Activated B cell treated with CpG ODN at 0.5 μM for 24 hours (primary cell): Measurements from ENCODE around the gene CDKAL1. TPM values are rescaled to one million over a fixed set of nuclear protein-coding genes. Genes with fewer than 3 reads are reported as not detected.
"Not testable (repeated sequence)": the region's sequence is repeated elsewhere in the genome, so short reads cannot be mapped to it uniquely, and the experiment has no call there.

Experiments
- ATAC-seq: fragments of 200-7000 bp; cut with Tn5 transposase; one replicate; pipeline ENCODE4 v1.10.0; 2021; ENCODE audit warnings: low read depth, mild to moderate bottlenecking, moderate library complexity
- CTCF ChIA-PET: fragments of 350-600 bp; sonication (Branson Sonifier 250); formaldehyde crosslinking; loops from one replicate; lab custom pipeline; 2021; ENCODE audit warnings: antibody characterized with exemption; lab: Charles Lee
- POLR2A ChIA-PET: fragments of 350-600 bp; sonication (Branson Sonifier 250); formaldehyde crosslinking; loops from one replicate; lab custom pipeline; 2021; ENCODE audit warnings: antibody characterized with exemption; lab: Charles Lee
- DNase-seq: peaks from one replicate; pipeline ENCODE4 v3.0.0; 2022
- H3K27ac Mint-ChIP-seq: one replicate; pipeline ENCODE4 v1.8.0; 2020; ENCODE audit warnings: mixed read lengths
- H3K27me3 Mint-ChIP-seq: one replicate; pipeline ENCODE4 v1.8.0; 2021; ENCODE audit warnings: mixed read lengths
- H3K36me3 Mint-ChIP-seq: one replicate; pipeline ENCODE4 v1.8.0; 2021; ENCODE audit warnings: low read depth, mixed read lengths
- H3K4me1 Mint-ChIP-seq: one replicate; pipeline ENCODE4 v1.8.0; 2021; ENCODE audit warnings: mixed read lengths
- H3K4me3 Mint-ChIP-seq: one replicate; pipeline ENCODE4 v1.8.0; 2020; ENCODE audit warnings: mild to moderate bottlenecking, mixed read lengths
- H3K9me3 Mint-ChIP-seq: one replicate; pipeline ENCODE4 v1.8.0; 2020; ENCODE audit warnings: mixed read lengths
- CTCF ChIP-seq: fragments of 200-600 bp; IDR thresholded peaks from one replicate; pipeline ENCODE4 v1.8.0; 2022; ENCODE audit warnings: antibody characterized with exemption, mild to moderate bottlenecking
- intact Hi-C: fragments of 100-400 bp; cut with micrococcal nuclease; formaldehyde crosslinking; loops from one replicate; pipeline ENCODE4 v1.15.1; 2024
- total RNA-seq: library from RNA; stranded (reverse); gene quantifications from 2 replicates; pipeline ENCODE4 v1.2.3, GENCODE V29; 2022

Gene CDKAL1
- total RNA-seq, 1 donor from 2014 or later = 31.9 TPM

- POLR2A ChIA-PET = no interaction called here
- no peak overlapping the region for H3K27ac Mint-ChIP-seq
- TF ChIP-seq CTCF = no peak
- DNase-seq (no peak), ATAC-seq (no peak)
- no peak overlapping the region for H3K4me3 Mint-ChIP-seq
- CTCF ChIA-PET = no interaction called here
- H3K36me3 Mint-ChIP-seq = peaks cover 24% of the 10 kb centered on the region
- no peaks in the 10 kb centered on the region for H3K27me3 Mint-ChIP-seq
- intact Hi-C loops = no loop called here
- H3K4me1 Mint-ChIP-seq = no peaks in the 10 kb centered on the region
- peaks cover 2% of the 10 kb centered on the region for H3K9me3 Mint-ChIP-seq
Measured at GRCh38 chr6:20819774-20820400, 285.6 kb downstream of the CDKAL1 start.

- Mint-ChIP-seq H3K27me3 (no peaks in the 10 kb centered on the region), H3K4me3 (no peak overlapping the region), H3K27ac (no peak overlapping the region), H3K9me3 (peaks cover 2% of the 10 kb centered on the region), H3K36me3 (peaks cover 19% of the 10 kb centered on the region), H3K4me1 (no peaks in the 10 kb centered on the region)
- intact Hi-C loops = no loop called here
- TF ChIP-seq CTCF = no peak
- CTCF ChIA-PET = no interaction called here
- no peak for ATAC-seq
- POLR2A ChIA-PET = no interaction called here
- DNase-seq = no peak
Measured at GRCh38 chr6:20826378-20826777, 292.1 kb downstream of the CDKAL1 start.

GRCh38 chr6:20827798-20828197, 293.5 kb downstream of the CDKAL1 start:
- Mint-ChIP-seq H3K27me3 (no peaks in the 10 kb centered on the region), H3K4me1 (no peaks in the 10 kb centered on the region), H3K9me3 (peaks cover 2% of the 10 kb centered on the region), H3K4me3 (no peak overlapping the region), H3K27ac (no peak overlapping the region), H3K36me3 (peaks cover 19% of the 10 kb centered on the region)
- no peak for TF ChIP-seq CTCF
- POLR2A ChIA-PET = no interaction called here
- intact Hi-C loops = no loop called here
- CTCF ChIA-PET = no interaction called here
- ATAC-seq = no peak
- DNase-seq = no peak

- no peak for DNase-seq
- Mint-ChIP-seq H3K27me3 (no peaks in the 10 kb centered on the region), H3K36me3 (peaks cover 12% of the 10 kb centered on the region), H3K4me1 (no peaks in the 10 kb centered on the region), H3K9me3 (no peaks in the 10 kb centered on the region), H3K27ac (no peak overlapping the region), H3K4me3 (no peak overlapping the region)
- intact Hi-C loops = no loop called here
- no peak for ATAC-seq
- POLR2A ChIA-PET = no interaction called here
- CTCF ChIA-PET = no interaction called here
- no peak for TF ChIP-seq CTCF
Measured at GRCh38 chr6:20830576-20830975, 296.3 kb downstream of the CDKAL1 start.

- H3K27ac Mint-ChIP-seq, intact Hi-C loops, H3K4me3 Mint-ChIP-seq, H3K27me3 Mint-ChIP-seq, DNase-seq, POLR2A ChIA-PET, H3K4me1 Mint-ChIP-seq, H3K9me3 Mint-ChIP-seq, CTCF ChIA-PET, ATAC-seq: not testable (repeated sequence)
- peaks cover 15% of the 10 kb centered on the region for H3K36me3 Mint-ChIP-seq
Measured at GRCh38 chr6:20831251-20831650, 297.0 kb downstream of the CDKAL1 start.
